Vagina (tissue), 2 donors: Measurements from ENCODE around the gene DNAH6.

Source experiments
- CTCF ChIP-seq, 3 experiments: fragments of 450-650 bp in 2 of 3; fragments of 200-600 bp in 1 of 3; sonication (generic) in 1 of 3; IDR thresholded peaks; one replicate each; pipeline ENCODE4 v1.5.1; 2017 to 2019; ENCODE audit warnings: antibody characterized with exemption in 3 of 3, mild to moderate bottlenecking in 2 of 3, moderate library complexity in 2 of 3
- POLR2A ChIP-seq, 2 donors: fragments of 450-650 bp; IDR thresholded peaks; one replicate each; pipeline ENCODE4 v1.6.1; 2017; ENCODE audit warnings: antibody characterized with exemption in 2 of 2, mild to moderate bottlenecking in 2 of 2, moderate library complexity in 2 of 2

GRCh38 chr2:84477886-84478285, 38.4 kb upstream of the DNAH6 start:
- TF ChIP-seq CTCF (IDR thresholded peaks at IDR 0.05) (no peak), POLR2A (IDR thresholded peaks at IDR 0.05) (no peak)
